ENCODE data around the gene POLR3A.

POLR3A gene

GRCh38 chr10:78046711-78047269, 17.5 kb upstream of the POLR3A start:
- no peak for DNase-seq

- DNase-seq = no peak
Observed at GRCh38 chr10:78045856-78046255, 16.5 kb upstream of the POLR3A start.

- peak; percentile 45 to 61 (median 48) for DNase-seq
Observed at GRCh38 chr10:78045237-78045636, 15.9 kb upstream of the POLR3A start.

GRCh38 chr10:78044699-78045098, 15.4 kb upstream of the POLR3A start:
- no peak for DNase-seq

- DNase-seq = no peak
Observed at GRCh38 chr10:78044179-78044578, 14.9 kb upstream of the POLR3A start.

GRCh38 chr10:78042752-78043104, 13.4 kb upstream of the POLR3A start:
- DNase-seq = no peak

- DNase-seq = no peak
Observed at GRCh38 chr10:78042058-78042751, 12.9 kb upstream of the POLR3A start.

GRCh38 chr10:78041170-78042057, 12.1 kb upstream of the POLR3A start:
- DNase-seq = no peak

- no peak for DNase-seq
Observed at GRCh38 chr10:78039743-78040142, 10.4 kb upstream of the POLR3A start.

- DNase-seq = no peak
Observed at GRCh38 chr10:78038791-78039547, 9.7 kb upstream of the POLR3A start.

- no peak for DNase-seq
Observed at GRCh38 chr10:78038105-78038504, 8.8 kb upstream of the POLR3A start.

- DNase-seq = peak in 1 of 3 donors; percentile 32
Observed at GRCh38 chr10:78035933-78036583, 6.7 kb upstream of the POLR3A start.

- DNase-seq = no peak
Observed at GRCh38 chr10:78035437-78035836, 6.1 kb upstream of the POLR3A start.

GRCh38 chr10:78035025-78035424, 5.7 kb upstream of the POLR3A start:
- no peak for DNase-seq

GRCh38 chr10:78033637-78034470, 4.5 kb upstream of the POLR3A start, which contains the start of gene RPS24:
Gene RPS24, plus strand, starts transcription at chr10:78033863. Its CDS starts 39 bp downstream, at chr10:78033902.
- DNase-seq = peak; percentile 97 to 99 (median 99)

- no peak for DNase-seq
Observed at GRCh38 chr10:78033387-78033636, 4.0 kb upstream of the POLR3A start.

- peak in 2 of 3 donors; percentile 17 to 33 for DNase-seq
Observed at GRCh38 chr10:78028438-78029268, 662 bp downstream of the POLR3A start.

- no peak for DNase-seq
Observed at GRCh38 chr10:78025685-78026364, 3.5 kb downstream of the POLR3A start.

GRCh38 chr10:78023741-78024140, 5.6 kb downstream of the POLR3A start:
- DNase-seq = no peak

GRCh38 chr10:78021201-78021600, 8.1 kb downstream of the POLR3A start:
- DNase-seq = no peak
